GM06990 (cell line): Measurements from ENCODE around the gene DTX3L.

ENCODE experiments used
- DNase-seq: peaks from one replicate; pipeline ENCODE4 v3.0.0-alpha.2; 2011; ENCODE audit not compliant: insufficient read length; ENCODE audit errors: extremely low read depth
- H3K27me3 ChIP-seq: replicated peaks from 2 replicates; pipeline ENCODE4 v1.6.0; 2011; ENCODE audit warnings: low read length; ENCODE audit not compliant: control insufficient read depth, insufficient read depth
- H3K36me3 ChIP-seq: 2 replicates; pipeline ENCODE4 v1.5.1; 2011; ENCODE audit warnings: low read length; ENCODE audit not compliant: control insufficient read depth, insufficient read depth
- H3K4me3 ChIP-seq: replicated peaks from 2 replicates; pipeline ENCODE4 v1.5.1; 2011; ENCODE audit warnings: low read depth, mild to moderate bottlenecking, control low read depth, low read length
- CTCF ChIP-seq: IDR thresholded peaks from 2 replicates; pipeline ENCODE4 v1.5.1; 2011; ENCODE audit warnings: low read length, control low read depth, mild to moderate bottlenecking, inconsistent platforms; ENCODE audit not compliant: insufficient read depth, poor library complexity, severe bottlenecking

The DTX3L gene

GRCh38 chr3:122555275-122556071 is 8.7 kb upstream of the DTX3L start:
- Histone ChIP-seq H3K27me3 (no peaks in the 10 kb centered on the region), H3K36me3 (peaks cover 17% of the 10 kb centered on the region), H3K4me3 (no peak overlapping the region)
- DNase-seq: no peak
- no peak for TF ChIP-seq CTCF

DNA sequence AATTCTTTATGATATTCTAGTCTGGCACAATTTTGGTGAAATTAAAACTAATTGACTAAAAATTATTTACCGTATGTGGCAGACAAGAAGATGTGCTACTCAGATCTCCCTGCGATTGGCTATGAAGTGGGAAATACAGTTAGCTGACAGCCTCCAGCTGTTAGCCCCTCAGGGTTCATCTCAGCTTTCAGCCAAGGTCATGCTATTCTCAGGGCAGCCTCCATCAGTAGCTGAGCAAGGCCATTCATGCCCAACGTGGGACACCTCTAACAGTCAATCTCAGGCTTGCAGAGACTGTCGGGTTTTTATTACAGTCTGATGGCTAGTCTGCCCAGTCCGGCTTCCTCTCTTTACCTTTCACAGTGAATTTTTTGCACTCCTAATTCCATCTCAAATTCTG is 6.8 kb upstream of the DTX3L start:
- H3K27me3 ChIP-seq: no peaks in the 10 kb centered on the region
- peaks cover 17% of the 10 kb centered on the region for H3K36me3 ChIP-seq
- no peak for TF ChIP-seq CTCF
- no peak overlapping the region for H3K4me3 ChIP-seq
- no peak for DNase-seq

DNA sequence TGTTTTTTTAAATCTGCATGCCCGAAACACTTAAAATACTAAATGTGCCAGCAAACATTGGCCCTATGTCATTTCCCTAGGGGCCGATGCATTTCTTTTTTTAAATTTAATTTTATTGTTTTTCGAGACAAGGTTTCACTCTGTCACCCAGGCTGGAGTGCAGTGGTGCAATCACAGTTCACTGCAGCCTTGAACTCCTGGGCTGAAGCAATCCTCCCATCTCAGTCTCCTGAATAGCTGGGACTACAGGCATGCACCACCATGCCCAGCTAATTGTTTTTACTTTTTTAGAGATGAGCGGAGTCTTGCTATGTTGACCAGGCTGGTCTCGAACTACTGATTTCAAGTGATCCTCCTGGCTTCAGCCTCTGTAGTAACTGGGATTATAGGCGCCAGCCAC is 5.5 kb upstream of the DTX3L start:
- TF ChIP-seq CTCF: no peak
- peaks cover 17% of the 10 kb centered on the region for H3K36me3 ChIP-seq
- DNase-seq: no peak

GRCh38 chr3:122559906-122560305 is 4.2 kb upstream of the DTX3L start:
- H3K4me3 ChIP-seq: no peak overlapping the region
- H3K27me3 ChIP-seq: no peaks in the 10 kb centered on the region
- no peak for TF ChIP-seq CTCF
- DNase-seq: no peak
- H3K36me3 ChIP-seq: peaks cover 15% of the 10 kb centered on the region

More for the DNA sequence above, 5.5 kb upstream of the DTX3L start:
- Histone ChIP-seq H3K27me3 (no peaks in the 10 kb centered on the region), H3K4me3 (no peak overlapping the region)

DNA sequence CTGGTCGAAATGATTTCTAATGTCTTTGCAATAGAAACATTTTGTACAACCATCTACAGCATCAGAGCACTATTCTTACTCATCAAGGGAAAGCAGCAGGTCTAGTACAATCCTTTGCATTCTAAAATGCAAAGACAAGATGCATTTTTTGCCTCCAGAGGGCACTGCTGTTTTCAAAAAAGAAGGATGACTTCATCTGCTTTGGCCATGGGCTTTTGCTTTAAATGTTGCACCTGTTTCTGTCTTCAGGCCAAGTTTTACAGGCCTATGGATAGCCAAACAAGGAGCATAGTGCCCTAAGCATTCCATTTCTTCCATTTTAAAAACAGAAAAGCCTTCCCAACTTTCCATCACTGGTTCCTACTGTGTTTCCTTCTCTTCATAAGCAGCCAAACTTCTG is 3.5 kb upstream of the DTX3L start:
- Histone ChIP-seq H3K27me3 (no peaks in the 10 kb centered on the region), H3K4me3 (no peak overlapping the region), H3K36me3 (peaks cover 11% of the 10 kb centered on the region)
- peak; percentile 55 for TF ChIP-seq CTCF
- DNase-seq: peak; percentile 49
